ENCODE results near the gene NSUN7. TPM values are rescaled to one million over a fixed set of nuclear protein-coding genes. Genes with fewer than 3 reads are reported as not detected.

The NSUN7 gene
- total and polyA plus RNA-seq, 2 of the 13 experiments (the other 11 are each of a cell fraction or from before 2014, with no cell fraction given) = 0.05 TPM; not detected in 1

DNA sequence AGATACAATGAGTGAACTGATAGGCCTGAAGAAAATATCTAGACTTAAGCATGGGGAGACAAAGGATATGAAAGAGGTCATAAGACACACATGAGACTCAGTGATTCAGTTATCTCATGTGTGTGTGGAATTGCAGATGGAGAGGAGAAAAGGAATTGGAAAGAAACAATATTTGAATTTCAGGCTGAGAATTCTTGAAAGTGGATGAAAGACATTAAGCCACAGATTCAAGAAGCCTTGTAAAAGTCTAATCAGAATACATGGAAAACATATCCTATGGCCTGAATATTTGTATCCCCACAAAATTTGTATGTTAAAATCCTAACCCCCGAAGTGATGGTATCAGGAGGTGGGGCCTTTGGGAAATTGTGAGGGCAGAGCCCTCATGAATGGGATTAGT is 28.3 kb downstream of the NSUN7 start:
- Histone ChIP-seq H3K4me1 (ENCODE audit: insufficient read depth, low read length) (no peaks in the 10 kb centered on the region), H3K79me2 (ENCODE audit: insufficient read depth, low read length) (no peaks in the 10 kb centered on the region), H3K27me3 (ENCODE audit: control insufficient read depth in 1 of 2, insufficient read depth in 2 of 2, low read length in 2 of 2) (no peaks in the 10 kb centered on the region), H4K20me1 (ENCODE audit: insufficient read depth, low read length) (no peaks in the 10 kb centered on the region), H3K9ac (ENCODE audit: insufficient read depth, low read depth, low read length) (no peak overlapping the region), H3K36me3 (replicated peaks in 1 of 2; ENCODE audit: control insufficient read depth in 1 of 2, insufficient read depth in 2 of 2, low read length in 2 of 2) (no peaks in the 10 kb centered on the region), H3K4me3 (replicated peaks in 1 of 3; ENCODE audit: insufficient read depth in 1 of 3, low read depth in 2 of 3, low read length in 3 of 3) (no peak overlapping the region), H3K9me3 (ENCODE audit: low read length) (no peaks in the 10 kb centered on the region), H3K4me2 (ENCODE audit: low read depth, low read length) (no peak overlapping the region), H2AFZ (ENCODE audit: low read length) (no peak overlapping the region), H3K27ac (ENCODE audit: extremely low read length, insufficient read depth, low read length) (no peak overlapping the region)
- in situ Hi-C loops (cut with HindIII; ENCODE audit: extremely low pct_ligation_motif_present, low pct_unique_long_range_greater_than_20kb) (no loop called here), intact Hi-C loops (cut with micrococcal nuclease; ENCODE audit: unreplicated experiment) (no loop called here)
- WGBS (ENCODE audit: low lambda C conversion rate) = 30% methylated on average over 1 of the region's 1 CpG
- ATAC-seq = no peak
- ChIA-PET POLR2A (no interaction called here), CTCF (ENCODE audit: low intra/inter-chr PET ratio, low total read pairs) (no interaction called here)
- BruUV-seq (replicated peaks) = no TSS peak
- DNase-seq (ENCODE audit: low spot score) = no peak
- FAIRE-seq = no peak
- TF ChIP-seq, protein P1, sequence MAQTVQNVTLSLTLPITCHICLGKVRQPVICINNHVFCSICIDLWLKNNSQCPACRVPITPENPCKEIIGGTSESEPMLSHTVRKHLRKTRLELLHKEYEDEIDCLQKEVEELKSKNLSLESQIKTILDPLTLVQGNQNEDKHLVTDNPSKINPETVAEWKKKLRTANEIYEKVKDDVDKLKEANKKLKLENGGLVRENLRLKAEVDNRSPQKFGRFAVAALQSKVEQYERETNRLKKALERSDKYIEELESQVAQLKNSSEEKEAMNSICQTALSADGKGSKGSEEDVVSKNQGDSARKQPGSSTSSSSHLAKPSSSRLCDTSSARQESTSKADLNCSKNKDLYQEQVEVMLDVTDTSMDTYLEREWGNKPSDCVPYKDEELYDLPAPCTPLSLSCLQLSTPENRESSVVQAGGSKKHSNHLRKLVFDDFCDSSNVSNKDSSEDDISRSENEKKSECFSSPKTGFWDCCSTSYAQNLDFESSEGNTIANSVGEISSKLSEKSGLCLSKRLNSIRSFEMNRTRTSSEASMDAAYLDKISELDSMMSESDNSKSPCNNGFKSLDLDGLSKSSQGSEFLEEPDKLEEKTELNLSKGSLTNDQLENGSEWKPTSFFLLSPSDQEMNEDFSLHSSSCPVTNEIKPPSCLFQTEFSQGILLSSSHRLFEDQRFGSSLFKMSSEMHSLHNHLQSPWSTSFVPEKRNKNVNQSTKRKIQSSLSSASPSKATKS (CRISPR knock-in tag; IDR thresholded peaks at IDR 0.05) = no peak
- TF ChIP-seq TBX3 (IDR thresholded peaks at IDR 0.05; ENCODE audit: borderline replicate concordance) (no peak), TAF1 (CRISPR knock-in tag; IDR thresholded peaks at IDR 0.05) (no peak), ZNF17 (CRISPR knock-in tag; IDR thresholded peaks at IDR 0.05) (no peak), ZBTB8A (CRISPR knock-in tag; IDR thresholded peaks at IDR 0.05; ENCODE audit: borderline replicate concordance, low read depth) (no peak), TCF12 (IDR thresholded peaks at IDR 0.05) (no peak), TCF12 (CRISPR knock-in tag; IDR thresholded peaks at IDR 0.05) (no peak), SMC3 (IDR thresholded peaks at IDR 0.05; ENCODE audit: low read length) (no peak), MBD4 (IDR thresholded peaks at IDR 0.05; ENCODE audit: borderline replicate concordance, low read length) (no peak), CBX5 (CRISPR knock-in tag; IDR thresholded peaks at IDR 0.05; ENCODE audit: borderline replicate concordance) (no peak), EED (CRISPR knock-in tag; IDR thresholded peaks at IDR 0.05) (no peak), ZSCAN30 (CRISPR knock-in tag; IDR thresholded peaks at IDR 0.05) (no peak), SNAI1 (CRISPR knock-in tag; IDR thresholded peaks at IDR 0.05; ENCODE audit: borderline replicate concordance) (no peak), TBL1XR1 (IDR thresholded peaks at IDR 0.05; ENCODE audit: borderline replicate concordance, low read length, partially characterized antibody) (no peak)
- TF ChIP-seq, protein P2, sequence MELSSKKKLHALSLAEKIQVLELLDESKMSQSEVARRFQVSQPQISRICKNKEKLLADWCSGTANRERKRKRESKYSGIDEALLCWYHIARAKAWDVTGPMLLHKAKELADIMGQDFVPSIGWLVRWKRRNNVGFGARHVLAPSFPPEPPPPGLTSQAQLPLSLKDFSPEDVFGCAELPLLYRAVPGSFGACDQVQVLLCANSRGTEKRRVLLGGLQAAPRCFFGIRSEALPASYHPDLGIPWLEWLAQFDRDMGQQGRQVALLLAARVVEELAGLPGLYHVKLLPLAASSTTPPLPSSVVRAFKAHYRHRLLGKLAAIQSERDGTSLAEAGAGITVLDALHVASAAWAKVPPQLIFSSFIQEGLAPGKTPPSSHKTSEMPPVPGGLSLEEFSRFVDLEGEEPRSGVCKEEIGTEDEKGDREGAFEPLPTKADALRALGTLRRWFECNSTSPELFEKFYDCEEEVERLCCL (CRISPR knock-in tag; IDR thresholded peaks at IDR 0.05; ENCODE audit: borderline replicate concordance) = no peak
- TF ChIP-seq, protein P3, sequence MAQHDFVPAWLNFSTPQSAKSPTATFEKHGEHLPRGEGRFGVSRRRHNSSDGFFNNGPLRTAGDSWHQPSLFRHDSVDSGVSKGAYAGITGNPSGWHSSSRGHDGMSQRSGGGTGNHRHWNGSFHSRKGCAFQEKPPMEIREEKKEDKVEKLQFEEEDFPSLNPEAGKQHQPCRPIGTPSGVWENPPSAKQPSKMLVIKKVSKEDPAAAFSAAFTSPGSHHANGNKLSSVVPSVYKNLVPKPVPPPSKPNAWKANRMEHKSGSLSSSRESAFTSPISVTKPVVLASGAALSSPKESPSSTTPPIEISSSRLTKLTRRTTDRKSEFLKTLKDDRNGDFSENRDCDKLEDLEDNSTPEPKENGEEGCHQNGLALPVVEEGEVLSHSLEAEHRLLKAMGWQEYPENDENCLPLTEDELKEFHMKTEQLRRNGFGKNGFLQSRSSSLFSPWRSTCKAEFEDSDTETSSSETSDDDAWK (CRISPR knock-in tag; IDR thresholded peaks at IDR 0.05) = no peak
- TF ChIP-seq, protein P4, sequence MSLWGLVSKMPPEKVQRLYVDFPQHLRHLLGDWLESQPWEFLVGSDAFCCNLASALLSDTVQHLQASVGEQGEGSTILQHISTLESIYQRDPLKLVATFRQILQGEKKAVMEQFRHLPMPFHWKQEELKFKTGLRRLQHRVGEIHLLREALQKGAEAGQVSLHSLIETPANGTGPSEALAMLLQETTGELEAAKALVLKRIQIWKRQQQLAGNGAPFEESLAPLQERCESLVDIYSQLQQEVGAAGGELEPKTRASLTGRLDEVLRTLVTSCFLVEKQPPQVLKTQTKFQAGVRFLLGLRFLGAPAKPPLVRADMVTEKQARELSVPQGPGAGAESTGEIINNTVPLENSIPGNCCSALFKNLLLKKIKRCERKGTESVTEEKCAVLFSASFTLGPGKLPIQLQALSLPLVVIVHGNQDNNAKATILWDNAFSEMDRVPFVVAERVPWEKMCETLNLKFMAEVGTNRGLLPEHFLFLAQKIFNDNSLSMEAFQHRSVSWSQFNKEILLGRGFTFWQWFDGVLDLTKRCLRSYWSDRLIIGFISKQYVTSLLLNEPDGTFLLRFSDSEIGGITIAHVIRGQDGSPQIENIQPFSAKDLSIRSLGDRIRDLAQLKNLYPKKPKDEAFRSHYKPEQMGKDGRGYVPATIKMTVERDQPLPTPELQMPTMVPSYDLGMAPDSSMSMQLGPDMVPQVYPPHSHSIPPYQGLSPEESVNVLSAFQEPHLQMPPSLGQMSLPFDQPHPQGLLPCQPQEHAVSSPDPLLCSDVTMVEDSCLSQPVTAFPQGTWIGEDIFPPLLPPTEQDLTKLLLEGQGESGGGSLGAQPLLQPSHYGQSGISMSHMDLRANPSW (CRISPR knock-in tag; IDR thresholded peaks at IDR 0.05; ENCODE audit: borderline replicate concordance) = no peak

Data from HepG2 (cell line).